ENCODE measurements around the gene RYR3.
"Not testable (repeated sequence)": the region's sequence is repeated elsewhere in the genome, so short reads cannot be mapped to it uniquely, and the experiment has no call there.

The RYR3 gene

GRCh38 chr15:33584797-33585196 is 274.0 kb downstream of the RYR3 start:
- no peak for DNase-seq (ENCODE audit: low spot score)

- DNase-seq (ENCODE audit: low spot score): no peak
Observed at GRCh38 chr15:33586786-33587697, 276.3 kb downstream of the RYR3 start.

- DNase-seq (ENCODE audit: low spot score): no peak
Observed at GRCh38 chr15:33587773-33588172, 277.0 kb downstream of the RYR3 start.

- no peak for DNase-seq (ENCODE audit: low spot score)
Observed at GRCh38 chr15:33592864-33593263, 282.1 kb downstream of the RYR3 start.

DNA sequence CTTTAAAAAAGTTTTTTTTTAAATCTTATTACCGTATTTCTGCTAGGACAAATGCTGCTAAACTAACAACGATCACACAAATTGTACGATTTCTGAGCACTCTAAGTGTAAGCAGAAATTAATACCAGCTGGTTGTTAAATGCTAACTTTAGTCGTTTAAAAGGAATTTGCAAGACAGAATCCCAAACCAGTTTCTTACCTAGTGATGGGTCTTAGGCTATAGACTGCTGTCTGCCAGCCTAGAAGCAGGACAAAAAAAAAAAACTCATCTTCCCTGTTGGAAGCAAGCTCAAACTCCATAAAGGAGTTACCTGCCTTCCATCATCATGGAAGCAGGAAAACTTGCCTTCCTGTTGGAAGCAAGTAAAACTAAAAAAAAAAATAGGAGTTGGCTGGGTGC is 287.6 kb downstream of the RYR3 start:
- not testable (repeated sequence) for DNase-seq (ENCODE audit: low spot score)

GRCh38 chr15:33600212-33600611 is 289.4 kb downstream of the RYR3 start:
- no peak for DNase-seq (ENCODE audit: low spot score)

DNA sequence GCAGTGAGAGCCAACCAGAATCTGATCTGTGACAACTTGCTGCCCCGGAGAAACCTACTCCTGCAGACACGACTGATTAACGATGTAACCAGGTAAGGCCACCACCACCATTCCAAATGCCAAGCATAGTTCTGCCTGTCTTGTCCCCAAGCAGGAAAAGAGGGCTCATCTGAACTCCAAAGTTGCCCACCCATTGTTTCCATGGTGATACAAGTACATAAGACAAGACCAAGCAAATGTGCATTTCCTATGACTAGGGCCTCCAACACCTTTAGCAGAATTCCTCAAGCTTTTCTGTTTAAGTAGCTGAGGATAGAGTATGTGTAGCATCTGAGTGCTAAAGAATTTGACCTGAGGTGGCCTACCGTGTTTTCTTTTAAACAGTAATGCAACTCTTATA is 290.7 kb downstream of the RYR3 start:
- DNase-seq (ENCODE audit: low spot score): no peak

- DNase-seq (ENCODE audit: low spot score): no peak
Observed at GRCh38 chr15:33608714-33609113, 297.9 kb downstream of the RYR3 start.

GRCh38 chr15:33612721-33613304 is 302.0 kb downstream of the RYR3 start:
- DNase-seq (ENCODE audit: low spot score): no peak

GRCh38 chr15:33616475-33616874 is 305.7 kb downstream of the RYR3 start:
- no peak for DNase-seq (ENCODE audit: low spot score)

- no peak for DNase-seq (ENCODE audit: low spot score)
Observed at GRCh38 chr15:33618350-33618749, 307.6 kb downstream of the RYR3 start.

DNA sequence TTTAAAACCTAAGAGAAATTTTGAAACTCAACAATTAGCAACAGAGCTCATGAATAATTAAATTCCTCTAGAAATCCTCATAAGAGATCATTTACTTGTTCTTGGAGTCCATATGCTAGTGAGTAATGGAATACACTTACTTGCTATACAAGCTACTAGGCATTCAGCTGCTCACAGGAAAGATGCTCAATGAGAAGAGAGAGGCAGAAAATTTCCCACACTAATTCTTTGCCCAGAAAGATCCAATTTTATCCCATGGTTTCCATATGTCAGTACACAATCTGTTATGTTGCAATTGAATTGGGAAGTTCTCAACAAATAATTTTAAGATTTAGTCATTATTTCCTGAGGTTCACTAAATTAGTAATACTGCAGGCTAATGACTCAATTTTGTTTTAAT is 310.4 kb downstream of the RYR3 start:
- no peak for DNase-seq (ENCODE audit: low spot score)

GRCh38 chr15:33623010-33623409 is 312.2 kb downstream of the RYR3 start:
- DNase-seq (ENCODE audit: low spot score): no peak

GRCh38 chr15:33624439-33624838 is 313.7 kb downstream of the RYR3 start:
- no peak for DNase-seq (ENCODE audit: low spot score)

GRCh38 chr15:33629647-33630046 is 318.9 kb downstream of the RYR3 start:
- no peak for DNase-seq (ENCODE audit: low spot score)

GRCh38 chr15:33636234-33636633 is 325.5 kb downstream of the RYR3 start:
- DNase-seq (ENCODE audit: low spot score): no peak

GRCh38 chr15:33636958-33637357 is 326.2 kb downstream of the RYR3 start:
- DNase-seq (ENCODE audit: low spot score): no peak

DNA sequence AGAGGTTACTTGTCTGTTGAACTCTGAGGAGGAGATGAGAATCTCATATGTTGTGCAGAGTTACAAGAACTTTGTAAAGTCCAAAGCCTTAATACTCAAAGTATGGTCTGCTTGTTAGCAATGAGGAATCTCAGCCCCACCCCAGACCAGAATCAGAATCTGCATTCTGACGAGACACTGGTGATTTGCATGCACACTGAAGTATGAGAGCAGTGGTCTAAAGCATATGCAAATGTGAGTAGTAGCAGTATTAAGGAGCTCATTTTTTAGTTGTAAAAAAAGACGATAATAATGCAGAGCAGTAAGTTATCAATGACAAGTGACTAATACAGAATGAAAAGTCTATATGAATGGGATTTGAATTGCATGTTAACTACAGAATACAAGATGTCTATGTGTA is 327.7 kb downstream of the RYR3 start:
- no peak for DNase-seq (ENCODE audit: low spot score)

DNA sequence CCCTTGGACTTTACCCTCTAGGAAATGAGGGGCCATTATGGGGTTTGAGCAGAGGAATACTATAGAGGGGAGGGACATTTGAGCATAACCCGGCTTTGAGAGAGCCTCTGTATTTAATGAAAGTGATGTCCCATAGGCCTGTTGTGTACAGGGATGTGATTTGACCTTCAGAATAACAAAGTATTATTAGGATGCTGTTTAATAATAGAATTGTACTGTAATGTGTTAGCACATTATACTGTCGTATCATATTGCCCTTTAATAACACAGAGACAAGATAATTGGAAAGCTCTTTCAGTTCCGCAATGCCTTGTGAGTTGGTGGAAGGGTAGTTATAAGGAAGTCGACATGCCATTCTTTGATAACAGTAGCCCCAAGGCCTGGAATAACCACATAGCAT is 328.3 kb downstream of the RYR3 start:
- no peak for DNase-seq (ENCODE audit: low spot score)

- no peak for DNase-seq (ENCODE audit: low spot score)
Observed at GRCh38 chr15:33639456-33639855, 328.7 kb downstream of the RYR3 start.

- no peak for DNase-seq (ENCODE audit: low spot score)
Observed at GRCh38 chr15:33639978-33640377, 329.2 kb downstream of the RYR3 start.

- DNase-seq (ENCODE audit: low spot score): no peak
Observed at GRCh38 chr15:33641069-33641468, 330.3 kb downstream of the RYR3 start.

DNA sequence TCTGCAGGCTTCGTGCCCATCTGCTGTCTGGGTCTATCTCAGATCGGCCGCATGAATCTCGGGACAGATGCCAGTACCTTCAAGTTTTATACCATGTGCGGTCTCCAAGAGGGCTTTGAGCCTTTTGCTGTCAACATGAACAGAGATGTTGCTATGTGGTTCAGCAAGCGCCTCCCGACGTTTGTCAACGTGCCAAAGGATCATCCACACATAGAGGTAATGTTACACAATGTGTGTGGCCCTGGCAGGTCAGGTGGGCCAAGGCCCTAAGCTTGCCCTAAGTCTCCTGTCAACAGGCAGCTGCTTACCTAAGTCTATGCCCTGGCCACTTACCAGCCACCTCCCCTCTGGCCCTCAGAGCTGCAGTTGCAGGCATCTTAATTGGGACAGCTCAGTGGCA is 333.5 kb downstream of the RYR3 start:
- DNase-seq (ENCODE audit: low spot score): no peak

GRCh38 chr15:33646744-33647143 is 336.0 kb downstream of the RYR3 start:
- DNase-seq (ENCODE audit: low spot score): no peak

Data from HuH-7.5 (cell line).